Measurements from ENCODE around the gene ALPP.
A peak's percentile ranks its signal among the peaks of the same experiment; 100 is the strongest.
"Not testable (repeated sequence)": the region's sequence is repeated elsewhere in the genome, so short reads cannot be mapped to it uniquely, and the experiment has no call there.

ALPP gene

GRCh38 chr2:232406556-232407310 is 28.2 kb downstream of the ALPP start, which contains the start of gene ALPG:
Gene ALPG (plus strand): TSS chr2:232406844. CDS start chr2:232406895, 51 bp downstream.
- DNase-seq (ENCODE audit: low read depth, low spot score), result no peak

- DNase-seq (ENCODE audit: low read depth, low spot score), result not testable (repeated sequence)
Observed at GRCh38 chr2:232407428-232408150, 29.0 kb downstream of the ALPP start.

DNA sequence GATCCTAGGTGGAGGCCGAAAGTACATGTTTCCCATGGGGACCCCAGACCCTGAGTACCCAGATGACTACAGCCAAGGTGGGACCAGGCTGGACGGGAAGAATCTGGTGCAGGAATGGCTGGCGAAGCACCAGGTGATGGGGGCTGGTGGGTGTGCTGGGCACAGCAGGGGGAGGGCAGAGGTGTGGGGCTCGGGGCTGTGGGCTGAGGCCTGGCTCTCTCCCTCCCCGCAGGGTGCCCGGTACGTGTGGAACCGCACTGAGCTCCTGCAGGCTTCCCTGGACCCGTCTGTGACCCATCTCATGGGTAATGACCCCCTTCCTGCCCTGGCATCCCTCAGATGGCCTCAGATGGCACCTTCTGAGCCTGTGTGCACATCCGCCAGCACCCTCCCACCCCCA is 29.7 kb downstream of the ALPP start:
- not testable (repeated sequence) for DNase-seq (ENCODE audit: low read depth, low spot score)

GRCh38 chr2:232409617-232410016 is 31.1 kb downstream of the ALPP start:
- not testable (repeated sequence) for DNase-seq (ENCODE audit: low read depth, low spot score)

GRCh38 chr2:232410238-232410900 is 31.8 kb downstream of the ALPP start:
- no peak for DNase-seq (ENCODE audit: low read depth, low spot score)

GRCh38 chr2:232411901-232412629 is 33.5 kb downstream of the ALPP start:
- no peak for DNase-seq (ENCODE audit: low read depth, low spot score)

DNA sequence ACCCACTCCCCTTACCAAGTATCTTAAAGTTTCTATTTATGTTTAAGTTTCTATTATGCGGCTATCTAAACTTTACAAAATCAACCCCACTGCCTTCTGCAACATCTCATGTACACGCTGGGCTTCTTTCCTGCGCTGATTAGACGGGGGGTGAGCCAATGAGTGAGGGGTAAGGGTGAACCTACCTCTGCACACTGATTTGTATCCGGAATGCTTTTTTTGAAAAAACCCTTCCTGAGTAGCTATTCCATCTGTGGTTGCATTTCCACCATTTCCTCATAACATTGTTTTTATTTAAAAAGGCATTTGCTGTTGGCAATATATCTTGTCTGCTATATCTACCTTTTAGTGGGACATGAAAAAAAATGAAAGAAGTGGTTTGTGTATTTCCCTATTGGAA is 34.4 kb downstream of the ALPP start:
- no peak for DNase-seq (ENCODE audit: low read depth, low spot score)

GRCh38 chr2:232415138-232415690 is 36.7 kb downstream of the ALPP start:
- no peak for DNase-seq (ENCODE audit: low read depth, low spot score)

GRCh38 chr2:232415736-232416520 is 37.4 kb downstream of the ALPP start:
- no peak for DNase-seq (ENCODE audit: low read depth, low spot score)

GRCh38 chr2:232416521-232417470 is 38.2 kb downstream of the ALPP start:
- no peak for DNase-seq (ENCODE audit: low read depth, low spot score)

GRCh38 chr2:232417489-232417888 is 38.9 kb downstream of the ALPP start:
- DNase-seq (ENCODE audit: low read depth, low spot score), result no peak

GRCh38 chr2:232418056-232418455 is 39.5 kb downstream of the ALPP start:
- DNase-seq (ENCODE audit: low read depth, low spot score), result no peak

DNA sequence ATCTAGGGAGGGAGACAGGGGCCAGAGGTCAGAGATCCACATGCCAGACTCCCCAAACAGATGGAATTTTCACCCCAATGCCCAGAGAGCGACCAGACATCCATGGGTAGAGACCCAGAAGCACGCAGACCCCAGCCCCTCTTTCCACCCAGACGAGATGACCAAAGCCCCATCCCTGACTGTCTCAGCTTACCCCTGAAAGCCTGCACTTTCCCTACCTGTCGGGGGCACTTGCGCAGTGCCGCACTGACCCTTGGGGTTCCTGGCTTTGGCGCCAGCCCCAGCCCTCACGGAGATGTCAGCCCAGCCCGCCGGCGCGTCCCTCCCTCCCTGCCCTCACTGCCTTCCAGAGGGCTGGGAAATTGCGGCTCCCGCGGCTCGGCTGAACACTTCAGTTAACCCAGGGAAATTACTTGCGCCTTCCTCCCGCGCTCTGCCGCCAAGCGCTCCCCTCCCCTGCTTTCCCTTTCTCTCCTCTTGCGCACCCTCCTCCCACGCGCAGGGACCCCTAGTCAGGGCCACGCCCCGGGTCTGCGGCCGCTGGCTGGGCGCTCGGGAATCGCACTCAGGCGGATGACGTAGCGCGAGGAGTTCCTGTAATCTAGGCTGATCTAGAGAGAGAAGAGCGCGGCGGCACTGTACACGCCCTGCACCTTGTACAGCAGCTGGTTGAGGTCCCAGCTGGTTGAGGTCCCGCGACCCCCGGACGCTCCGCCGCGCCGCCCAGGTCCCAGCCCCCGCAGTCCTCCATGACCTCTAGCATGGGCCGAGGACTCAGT is 40.1 kb downstream of the ALPP start:
- peak; percentile 70 for DNase-seq (ENCODE audit: low read depth, low spot score)

- peak; percentile 33 for DNase-seq (ENCODE audit: low read depth, low spot score)
Observed at GRCh38 chr2:232419245-232420072, 40.9 kb downstream of the ALPP start.

- DNase-seq (ENCODE audit: low read depth, low spot score), result no peak
Observed at GRCh38 chr2:232420073-232420454, 41.5 kb downstream of the ALPP start.

DNA sequence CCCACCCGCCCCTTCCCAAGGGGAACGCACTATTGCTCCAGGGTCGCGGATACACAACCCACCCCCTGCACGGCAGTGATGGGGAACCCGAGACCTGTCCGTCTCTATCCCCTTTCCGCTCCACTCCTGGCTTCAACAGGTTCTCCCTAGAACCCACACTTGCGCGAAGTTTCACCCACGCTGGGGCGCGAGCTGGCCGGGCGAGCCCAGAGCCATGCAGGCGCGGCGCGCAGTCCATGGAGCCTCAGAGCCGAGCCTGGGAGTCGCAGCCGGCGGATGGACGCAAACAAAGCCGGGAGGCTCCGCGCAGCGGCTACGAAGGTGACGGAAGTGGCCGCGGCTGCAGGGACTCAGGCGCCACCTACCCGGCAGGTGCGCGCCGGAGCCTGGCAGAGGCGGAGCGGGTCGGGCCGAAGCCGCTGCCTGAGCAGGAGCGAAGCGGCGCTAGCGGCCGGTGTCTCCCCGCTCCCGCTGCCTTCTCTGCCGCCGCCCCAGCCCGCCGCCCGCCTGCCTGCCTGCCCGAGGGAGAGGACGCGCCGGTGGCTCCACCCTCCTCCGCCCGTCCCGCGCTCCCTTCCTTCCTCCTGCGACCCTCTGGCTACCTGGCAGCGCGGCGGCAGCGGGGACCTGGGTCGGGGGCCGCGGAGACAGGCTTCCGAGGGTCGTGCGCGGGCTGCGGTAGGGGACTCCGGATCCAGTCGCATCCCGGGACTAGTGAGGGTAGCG is 42.1 kb downstream of the ALPP start:
- peak; percentile 56 for DNase-seq (ENCODE audit: low read depth, low spot score)

DNA sequence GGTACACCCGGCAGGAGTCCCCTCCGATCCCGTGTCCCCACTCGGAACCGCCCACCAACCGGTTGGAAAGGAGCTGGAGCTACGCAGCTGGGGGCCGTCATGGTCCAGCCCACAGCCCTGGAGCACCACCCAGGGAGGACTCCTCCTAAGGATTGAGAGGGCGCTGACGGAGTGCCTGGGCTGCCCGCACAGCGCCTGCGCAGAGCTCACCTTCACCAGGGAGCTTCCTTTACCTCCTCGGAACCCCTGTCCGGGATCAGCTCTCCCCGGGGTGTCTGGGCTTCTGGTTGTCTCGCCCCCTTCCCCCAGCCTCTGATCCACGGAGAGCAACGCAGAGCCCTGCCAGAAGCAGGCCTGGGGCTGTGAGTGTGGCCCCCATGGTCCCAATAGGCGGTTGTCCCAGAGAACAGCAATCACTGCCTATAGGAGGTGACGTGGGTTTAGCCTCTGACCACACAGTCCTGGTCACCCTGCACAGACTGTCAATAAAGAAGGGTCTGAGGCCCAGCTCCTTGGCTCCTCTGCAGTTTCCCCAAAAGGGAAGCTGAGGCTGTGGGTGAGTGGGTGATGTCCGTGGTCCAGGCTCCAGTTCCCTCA is 42.7 kb downstream of the ALPP start:
- DNase-seq (ENCODE audit: low read depth, low spot score), result peak; percentile 16
